Endodermal cell (in vitro differentiated cells): Measurements from ENCODE around the gene CDK5RAP2. TPM values are rescaled to one million over a fixed set of nuclear protein-coding genes. Genes with fewer than 3 reads are reported as not detected.

ENCODE experiments used
- DNase-seq: peaks from one replicate; pipeline ENCODE4 v3.0.0-alpha.2; 2017
- H3K27ac ChIP-seq: 2 replicates; pipeline ENCODE4 v1.5.1; 2013; ENCODE audit warnings: mild to moderate bottlenecking, low read depth, low read length, moderate library complexity
- H3K27me3 ChIP-seq: 2 replicates; pipeline ENCODE4 v1.6.1; 2013; ENCODE audit warnings: mild to moderate bottlenecking, low read length, moderate library complexity; ENCODE audit not compliant: insufficient read depth, control insufficient read depth, poor library complexity, severe bottlenecking
- H3K36me3 ChIP-seq: 2 replicates; pipeline ENCODE4 v1.7.0; 2013; ENCODE audit warnings: mild to moderate bottlenecking, low read length, moderate library complexity; ENCODE audit not compliant: control insufficient read depth, insufficient read depth
- H3K4me1 ChIP-seq: one replicate; pipeline ENCODE4 v1.7.0; 2013; ENCODE audit warnings: low read length; ENCODE audit not compliant: control insufficient read depth, insufficient read depth
- H3K4me3 ChIP-seq: 2 replicates; pipeline ENCODE4 v1.5.1; 2013; ENCODE audit warnings: mild to moderate bottlenecking, low read length, moderate library complexity
- H3K9ac ChIP-seq: 2 replicates; pipeline ENCODE4 v1.6.1; 2013; ENCODE audit warnings: mild to moderate bottlenecking, low read length, moderate library complexity; ENCODE audit not compliant: poor library complexity, severe bottlenecking; ENCODE audit errors: extremely low read depth
- H3K9me3 ChIP-seq: 2 replicates; pipeline ENCODE4 v1.6.1; 2013; ENCODE audit warnings: mild to moderate bottlenecking, low read length, moderate library complexity; ENCODE audit not compliant: control insufficient read depth
- H3K27ac Mint-ChIP-seq: 2 replicates; pipeline ENCODE4 v1.8.0; 2020; ENCODE audit warnings: mixed read lengths
- H3K27me3 Mint-ChIP-seq: 2 replicates; pipeline ENCODE4 v1.8.0; 2021; ENCODE audit warnings: mild to moderate bottlenecking, mixed read lengths; ENCODE audit not compliant: insufficient read depth
- H3K36me3 Mint-ChIP-seq: 2 replicates; pipeline ENCODE4 v1.8.0; 2020; ENCODE audit warnings: low read depth, mixed read lengths
- H3K4me1 Mint-ChIP-seq: 2 replicates; pipeline ENCODE4 v1.8.0; 2020; ENCODE audit warnings: mixed read lengths
- H3K4me3 Mint-ChIP-seq: 2 replicates; pipeline ENCODE4 v1.8.0; 2020; ENCODE audit warnings: mild to moderate bottlenecking, moderate library complexity, mixed read lengths
- H3K9me3 Mint-ChIP-seq: 2 replicates; pipeline ENCODE4 v1.8.0; 2020; ENCODE audit warnings: mild to moderate bottlenecking, mixed read lengths
- WGBS, 2 experiments: methylation state at CpG; one replicate each; pipeline versions ENCODE4 v1.1.5 to v1.1.7; 2013; ENCODE audit warnings: missing lambda C conversion rate in 2 of 2, mixed read lengths in 1 of 2; ENCODE audit not compliant: insufficient coverage in 1 of 2, insufficient read length in 1 of 2; 5-methylcytosine and 5-hydroxymethylcytosine counted together
- total RNA-seq, 2 donors: library from RNA; stranded (reverse); fragmentation: NEBNext Ultra II Directional in 1 of 2; extraction: Animal tissue kit (Norgen Biotek cat#: 25700) in 1 of 2; gene quantifications; 2 replicates in 1 of 2; 3 replicates in 1 of 2; pipeline ENCODE4 v1.2.1, GENCODE V29; 2021
- TF ChIP-seq, protein P1 (sequence below): fragments of 200-600 bp; sonication (generic); conservative IDR thresholded peaks from 2 replicates; pipeline ENCODE4 v1.5.0; 2021; ENCODE audit warnings: antibody characterized with exemption, mild to moderate bottlenecking

Gene CDK5RAP2
- total RNA-seq, 2 donors from 2014 or later = 68.2 to 92.0 TPM

- no peak overlapping the region for H3K4me3 Mint-ChIP-seq
- H3K4me1 Mint-ChIP-seq = no peaks in the 10 kb centered on the region
- H3K36me3 ChIP-seq = peaks cover 77% of the 10 kb centered on the region
- no peaks in the 10 kb centered on the region for H3K27me3 ChIP-seq
- no peak overlapping the region for H3K4me3 ChIP-seq
- H3K9me3 Mint-ChIP-seq = no peaks in the 10 kb centered on the region
- no peaks in the 10 kb centered on the region for H3K4me1 ChIP-seq
- H3K27ac ChIP-seq = no peak overlapping the region
- 95 to 100% methylated on average over 1 of the region's 1 CpG for WGBS, 2 experiments
- H3K9me3 ChIP-seq = no peaks in the 10 kb centered on the region
- no peak for DNase-seq
- H3K27ac Mint-ChIP-seq = peak overlapping the region; percentile 5
- H3K27me3 Mint-ChIP-seq = no peaks in the 10 kb centered on the region
- TF ChIP-seq, protein P1, sequence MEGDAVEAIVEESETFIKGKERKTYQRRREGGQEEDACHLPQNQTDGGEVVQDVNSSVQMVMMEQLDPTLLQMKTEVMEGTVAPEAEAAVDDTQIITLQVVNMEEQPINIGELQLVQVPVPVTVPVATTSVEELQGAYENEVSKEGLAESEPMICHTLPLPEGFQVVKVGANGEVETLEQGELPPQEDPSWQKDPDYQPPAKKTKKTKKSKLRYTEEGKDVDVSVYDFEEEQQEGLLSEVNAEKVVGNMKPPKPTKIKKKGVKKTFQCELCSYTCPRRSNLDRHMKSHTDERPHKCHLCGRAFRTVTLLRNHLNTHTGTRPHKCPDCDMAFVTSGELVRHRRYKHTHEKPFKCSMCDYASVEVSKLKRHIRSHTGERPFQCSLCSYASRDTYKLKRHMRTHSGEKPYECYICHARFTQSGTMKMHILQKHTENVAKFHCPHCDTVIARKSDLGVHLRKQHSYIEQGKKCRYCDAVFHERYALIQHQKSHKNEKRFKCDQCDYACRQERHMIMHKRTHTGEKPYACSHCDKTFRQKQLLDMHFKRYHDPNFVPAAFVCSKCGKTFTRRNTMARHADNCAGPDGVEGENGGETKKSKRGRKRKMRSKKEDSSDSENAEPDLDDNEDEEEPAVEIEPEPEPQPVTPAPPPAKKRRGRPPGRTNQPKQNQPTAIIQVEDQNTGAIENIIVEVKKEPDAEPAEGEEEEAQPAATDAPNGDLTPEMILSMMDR = no peak
- peaks cover 46% of the 10 kb centered on the region for H3K36me3 Mint-ChIP-seq
- no peak overlapping the region for H3K9ac ChIP-seq
Observed at GRCh38 chr9:120440791-120441190, 139.2 kb downstream of the CDK5RAP2 start.

DNA sequence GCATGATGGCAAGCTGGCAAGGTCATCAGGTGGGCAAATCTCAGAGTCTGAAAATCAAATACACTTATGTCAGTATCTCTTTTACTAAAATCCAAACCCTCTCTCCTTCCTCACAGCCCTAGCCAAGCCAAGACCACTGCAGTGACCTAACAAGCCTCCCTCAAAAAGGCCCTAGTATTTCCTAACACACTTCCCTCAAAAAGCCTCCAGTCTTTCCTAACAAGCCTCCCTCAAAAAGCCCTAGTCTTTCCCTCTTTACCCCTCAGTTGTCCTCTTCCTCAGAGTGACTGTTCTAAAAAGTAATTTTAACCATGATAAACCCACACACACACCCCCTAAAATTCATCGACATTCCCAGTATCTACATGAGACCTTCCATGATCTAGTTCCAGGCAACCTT, 140.0 kb downstream of the CDK5RAP2 start:
- Mint-ChIP-seq H3K36me3 (peaks cover 51% of the 10 kb centered on the region), H3K27ac (no peak overlapping the region), H3K4me3 (no peak overlapping the region), H3K9me3 (no peaks in the 10 kb centered on the region), H3K4me1 (no peaks in the 10 kb centered on the region), H3K27me3 (no peaks in the 10 kb centered on the region)
- H3K9me3 ChIP-seq = no peaks in the 10 kb centered on the region
- WGBS, 2 experiments = 91 to 100% methylated on average over 1 of the region's 1 CpG
- peaks cover 85% of the 10 kb centered on the region for H3K36me3 ChIP-seq
- no peaks in the 10 kb centered on the region for H3K27me3 ChIP-seq
- no peak overlapping the region for H3K9ac ChIP-seq
- no peak overlapping the region for H3K4me3 ChIP-seq
- TF ChIP-seq, protein P1 = no peak
- no peaks in the 10 kb centered on the region for H3K4me1 ChIP-seq
- H3K27ac ChIP-seq = no peak overlapping the region
- no peak for DNase-seq

GRCh38 chr9:120438836-120439546, 141.0 kb downstream of the CDK5RAP2 start:
- no peak overlapping the region for H3K4me3 Mint-ChIP-seq

More at GRCh38 chr9:120438836-120439546, 141.0 kb downstream of the CDK5RAP2 start:
- Histone ChIP-seq H3K4me1 (no peaks in the 10 kb centered on the region), H3K9me3 (no peaks in the 10 kb centered on the region), H3K9ac (no peak overlapping the region), H3K27me3 (no peaks in the 10 kb centered on the region), H3K4me3 (no peak overlapping the region), H3K36me3 (peaks cover 83% of the 10 kb centered on the region), H3K27ac (no peak overlapping the region)
- TF ChIP-seq, protein P1 = peak; percentile 76
- Mint-ChIP-seq H3K9me3 (no peaks in the 10 kb centered on the region), H3K36me3 (peaks cover 58% of the 10 kb centered on the region), H3K4me1 (no peaks in the 10 kb centered on the region), H3K27ac (no peak overlapping the region), H3K27me3 (no peaks in the 10 kb centered on the region)
- peak; percentile 80 for DNase-seq
- 85 to 92% methylated on average over 4 to 9 of the region's 9 CpGs for WGBS, 2 experiments
